NCI-H2081 (cell line): ENCODE results near the gene ARHGEF38.

Source experiments
- DNase-seq, 2 experiments: peaks; one replicate each; lab custom pipeline; 2025; lab: John Stamatoyannopoulos, UW

ARHGEF38 gene

DNA sequence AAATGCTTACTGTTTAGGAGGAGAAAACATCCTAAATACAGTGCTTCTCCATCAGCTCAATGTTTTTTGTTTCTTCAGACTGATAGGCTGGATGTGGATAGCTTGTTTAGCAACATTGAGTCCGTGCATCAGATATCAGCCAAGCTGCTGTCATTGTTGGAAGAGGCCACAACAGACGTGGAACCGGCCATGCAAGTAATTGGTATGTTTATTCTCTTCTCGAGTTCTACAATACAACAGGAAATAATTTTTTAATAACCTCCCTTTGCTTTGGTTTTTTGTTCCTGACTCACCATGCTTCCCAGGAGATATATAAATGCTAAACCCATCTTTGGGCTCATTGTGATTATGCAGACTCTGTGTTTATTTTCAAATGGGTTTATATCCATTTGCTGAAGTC lies 60.9 kb downstream of the ARHGEF38 start:
- peak; percentile 34 to 79 for DNase-seq

DNA sequence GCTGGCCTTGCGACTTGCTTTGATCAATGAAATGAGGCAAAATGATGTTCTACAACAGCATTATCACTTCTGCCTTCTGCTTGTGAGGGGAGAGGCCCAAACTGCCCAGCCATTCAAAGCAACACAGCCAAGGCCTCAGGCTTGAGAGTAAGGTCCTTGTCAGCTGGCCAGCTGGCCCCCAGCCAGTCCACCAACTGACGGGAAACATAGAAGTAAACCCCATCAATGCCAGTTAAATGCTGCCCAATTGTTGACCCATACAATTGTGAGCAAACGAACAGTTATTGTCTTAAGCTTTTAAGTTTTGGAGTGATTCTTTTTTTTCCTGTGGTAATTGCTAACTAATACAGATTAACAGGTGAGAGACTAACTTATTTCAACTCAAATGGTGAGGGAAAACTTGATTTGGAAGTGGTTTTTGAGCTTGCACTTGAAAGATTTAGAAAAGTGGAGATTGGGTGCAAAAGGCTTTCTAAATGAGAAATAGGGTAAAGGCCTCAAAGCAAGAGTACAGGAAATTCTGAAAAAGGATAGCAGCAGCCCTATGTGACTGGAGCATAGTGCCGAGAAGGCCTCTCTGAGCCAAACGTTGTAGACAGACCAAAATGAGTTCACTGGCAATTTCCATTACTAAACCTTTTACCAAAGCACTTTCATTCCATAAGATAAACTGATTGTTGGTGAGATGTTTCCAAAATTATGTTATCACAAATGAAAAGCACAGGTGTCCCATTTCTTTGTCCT lies 66.9 kb downstream of the ARHGEF38 start:
- DNase-seq = peak; percentile 67 to 95

DNA sequence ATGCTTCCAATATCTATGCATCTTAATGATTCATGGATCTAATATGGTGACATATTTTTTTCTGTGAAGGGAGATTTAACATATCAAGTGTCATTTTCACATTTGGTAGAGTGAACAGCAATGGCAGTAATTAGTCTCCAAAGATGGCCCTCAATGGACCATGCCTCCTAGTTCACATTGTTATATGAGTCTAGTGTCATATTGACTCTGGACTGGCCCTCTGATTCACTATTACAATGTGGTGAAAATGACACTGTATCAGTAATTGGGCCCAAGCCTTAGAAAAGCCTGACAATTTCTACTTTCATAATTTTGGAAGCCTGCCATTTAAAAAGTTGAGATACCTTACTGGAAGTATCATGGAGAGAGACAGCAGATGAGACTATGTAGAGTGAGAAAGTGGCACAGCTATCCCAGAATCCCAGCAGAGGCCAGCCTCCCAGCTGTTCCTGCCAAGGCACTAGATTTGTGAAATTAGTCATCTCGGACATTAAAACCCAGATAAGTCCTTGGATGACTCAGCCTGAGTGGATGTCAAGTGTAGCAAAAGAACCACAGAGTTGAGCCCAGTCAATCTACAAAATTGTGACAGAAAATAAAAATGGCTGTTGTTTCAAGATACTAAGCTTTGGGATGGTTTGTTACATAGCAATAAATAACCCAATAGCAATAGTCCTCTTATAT lies 68.4 kb downstream of the ARHGEF38 start:
- no peak for DNase-seq

DNA sequence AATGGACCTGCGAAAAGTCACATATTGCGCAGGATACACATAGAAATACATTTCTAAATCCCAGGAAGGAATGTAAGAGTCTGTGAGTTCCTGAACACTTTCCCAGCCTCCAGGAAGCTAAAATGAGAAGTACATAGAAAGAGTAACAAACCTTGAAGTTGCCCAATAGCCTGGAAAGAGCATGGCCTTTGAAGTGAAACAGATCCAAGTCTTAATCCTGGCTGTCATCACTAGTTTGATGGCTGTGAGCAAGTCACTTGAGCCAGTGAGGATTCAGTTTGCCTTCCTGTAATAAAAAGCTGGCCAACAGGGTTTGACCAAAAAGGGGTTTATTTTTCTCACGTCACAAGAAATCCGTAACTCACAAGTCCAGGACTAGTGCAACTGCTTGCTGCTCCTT lies 69.8 kb downstream of the ARHGEF38 start:
- DNase-seq = no peak

DNA sequence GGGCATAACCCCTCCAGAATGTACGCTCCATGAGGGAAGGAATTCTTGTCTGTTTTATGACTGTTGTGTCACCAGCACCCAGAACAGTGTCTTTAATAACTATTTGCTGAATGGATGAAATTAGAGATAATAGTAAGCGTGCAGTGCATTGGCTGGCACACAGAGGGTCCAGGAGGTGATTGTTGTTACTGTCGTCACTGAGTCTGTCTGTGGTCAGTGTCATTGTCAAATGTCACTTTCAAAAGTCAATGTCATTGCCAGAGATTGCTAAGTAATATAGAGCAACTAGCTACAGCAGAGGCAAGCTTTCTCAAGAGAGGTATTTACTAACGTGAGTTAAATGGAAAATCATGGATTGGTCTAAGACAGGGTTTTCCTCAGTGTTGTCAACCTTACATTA lies 70.7 kb downstream of the ARHGEF38 start:
- no peak for DNase-seq

DNA sequence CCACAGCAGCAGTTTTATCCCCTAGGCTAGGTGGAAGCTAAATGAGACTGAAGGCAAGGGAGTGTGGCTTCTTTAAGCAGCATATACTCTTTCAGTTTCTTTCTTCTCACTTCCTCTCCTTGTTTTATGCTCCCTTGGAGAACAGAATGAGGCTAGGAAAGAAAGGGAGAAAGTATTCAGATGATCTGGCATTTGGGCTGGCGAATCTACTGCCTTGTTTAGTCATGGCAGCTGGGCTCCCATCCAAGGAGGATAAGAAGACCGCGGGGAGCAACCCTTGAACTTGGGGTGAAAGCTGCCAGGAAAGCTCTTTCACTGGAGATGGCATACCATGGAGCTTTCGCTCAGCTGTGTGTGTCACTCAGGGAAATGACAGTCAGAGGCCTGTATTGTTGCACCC lies 72.1 kb downstream of the ARHGEF38 start:
- no peak for DNase-seq

DNA sequence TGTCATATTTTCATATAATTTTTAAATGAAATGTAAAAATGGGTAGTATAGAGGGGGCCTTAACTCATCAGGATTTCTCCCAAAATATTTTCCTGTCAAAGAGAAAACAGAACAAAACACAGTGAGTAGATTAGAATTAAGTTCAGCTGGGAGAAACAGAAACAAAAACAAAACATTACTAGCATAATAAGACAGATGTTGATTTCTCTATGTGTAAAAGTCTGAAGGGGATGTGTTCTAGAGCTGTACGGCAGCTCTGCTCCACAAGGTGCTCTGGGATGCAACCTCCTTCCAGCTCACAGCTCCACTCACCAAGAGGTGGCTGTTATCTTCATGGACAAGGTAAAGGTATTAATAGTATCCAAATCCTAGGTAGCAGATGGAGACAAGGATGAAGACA lies 72.8 kb downstream of the ARHGEF38 start:
- DNase-seq = no peak

DNA sequence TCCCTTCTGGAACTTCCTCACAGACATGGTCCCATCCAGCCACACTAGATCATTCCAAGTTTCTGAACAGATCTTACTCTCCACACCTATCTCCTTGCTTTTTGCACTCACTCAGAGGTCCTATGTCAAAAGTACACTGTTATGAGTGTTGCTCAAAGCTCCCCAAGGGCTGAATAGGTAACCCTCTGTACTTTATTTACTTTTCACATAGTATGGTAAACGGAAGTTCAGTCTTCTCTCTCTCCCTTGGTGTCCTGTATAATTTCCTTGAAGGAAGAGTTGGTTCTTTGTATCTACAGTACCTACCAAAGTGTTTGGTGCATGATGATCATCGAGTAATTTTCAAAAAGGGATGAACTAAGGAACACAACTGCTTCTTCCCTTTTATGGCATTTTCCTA lies 74.4 kb downstream of the ARHGEF38 start:
- no peak for DNase-seq

DNA sequence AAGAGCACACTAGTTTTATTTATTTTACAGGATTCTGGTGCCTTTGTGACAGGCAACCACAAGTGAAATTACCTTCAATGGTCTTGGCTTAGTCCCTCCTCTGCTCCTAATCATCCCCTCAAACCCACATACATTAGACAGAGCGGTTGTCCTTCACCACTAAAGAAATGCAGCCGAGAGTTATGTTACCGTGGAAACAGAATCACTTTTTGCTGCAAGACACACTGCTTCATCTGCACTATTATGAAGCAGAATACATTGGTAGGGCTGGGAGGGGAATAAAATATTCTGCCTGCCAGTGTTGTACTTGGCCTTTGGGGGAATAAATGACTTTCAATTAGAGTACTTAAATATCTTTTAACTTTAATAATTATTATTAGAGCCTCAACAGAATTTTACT lies 75.2 kb downstream of the ARHGEF38 start:
- no peak for DNase-seq

DNA sequence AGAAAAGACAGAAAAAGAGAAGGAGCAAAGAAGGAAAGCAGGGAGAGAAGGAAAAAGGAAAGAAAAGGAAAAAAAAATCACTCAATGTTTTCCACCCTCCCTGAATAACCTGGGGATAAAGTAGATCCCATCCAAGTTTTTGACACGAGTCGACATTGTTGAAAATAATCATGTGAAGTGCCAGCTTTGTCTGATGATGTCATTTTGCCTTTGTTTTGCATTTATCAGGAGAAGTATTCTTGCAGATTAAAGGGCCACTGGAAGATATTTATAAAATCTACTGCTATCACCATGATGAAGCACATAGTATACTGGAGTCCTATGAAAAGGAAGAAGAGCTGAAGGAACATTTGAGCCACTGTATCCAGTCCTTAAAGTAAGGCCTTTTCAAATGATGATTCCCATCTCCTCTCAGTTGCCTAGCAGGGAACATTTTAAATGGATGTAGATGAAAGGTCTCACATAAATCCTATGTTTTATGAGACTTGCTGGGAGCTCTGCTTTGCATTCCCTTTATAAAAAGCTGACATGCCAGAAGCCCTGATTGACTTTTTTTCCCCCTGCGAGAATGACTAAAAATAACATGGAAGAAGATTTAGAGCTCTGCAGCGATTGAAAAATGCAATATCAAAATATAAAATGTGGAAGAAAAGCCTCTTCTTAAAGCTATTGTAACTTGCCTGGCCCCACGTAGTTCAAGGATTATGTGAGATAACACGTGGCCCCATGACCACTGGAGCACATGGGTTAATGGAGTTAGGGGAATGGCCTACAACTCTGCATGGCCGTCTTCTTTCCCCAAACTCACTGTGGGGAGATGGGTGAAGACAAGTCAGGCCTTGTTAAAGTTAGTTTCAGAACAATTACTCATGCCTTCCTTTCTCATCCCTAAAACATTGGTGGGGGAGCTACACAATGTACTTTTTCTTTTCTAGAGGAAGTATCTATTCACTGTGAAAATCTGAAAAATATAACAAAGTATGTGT lies 78.5 kb downstream of the ARHGEF38 start:
- no peak for DNase-seq

DNA sequence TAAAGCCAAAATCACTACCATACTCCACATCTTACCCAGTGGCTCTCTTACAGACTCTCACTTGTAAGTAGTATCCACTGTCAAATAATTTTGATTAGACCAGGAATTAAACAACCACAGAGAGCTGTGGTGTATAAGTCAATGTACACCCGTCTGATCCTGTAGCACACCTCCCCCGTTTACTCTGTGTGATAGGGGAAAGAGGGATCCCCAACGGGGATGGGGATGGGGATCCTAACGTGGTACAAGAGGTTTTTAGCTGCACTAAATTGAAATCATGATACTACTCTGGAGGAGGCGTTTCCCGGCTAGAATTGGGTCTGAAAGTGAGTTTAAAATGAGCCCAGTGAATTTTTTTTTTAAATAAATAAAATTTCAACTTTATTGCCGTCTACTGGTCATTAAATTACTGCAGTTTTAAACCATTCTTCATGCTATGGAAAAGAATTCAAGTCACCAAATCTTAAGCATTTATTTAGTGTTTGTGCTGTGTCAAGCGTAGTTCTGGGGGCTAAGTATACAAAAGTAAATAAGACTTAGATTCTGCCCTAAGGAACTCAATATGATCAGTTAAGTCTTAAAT lies 79.5 kb downstream of the ARHGEF38 start:
- no peak for DNase-seq

DNA sequence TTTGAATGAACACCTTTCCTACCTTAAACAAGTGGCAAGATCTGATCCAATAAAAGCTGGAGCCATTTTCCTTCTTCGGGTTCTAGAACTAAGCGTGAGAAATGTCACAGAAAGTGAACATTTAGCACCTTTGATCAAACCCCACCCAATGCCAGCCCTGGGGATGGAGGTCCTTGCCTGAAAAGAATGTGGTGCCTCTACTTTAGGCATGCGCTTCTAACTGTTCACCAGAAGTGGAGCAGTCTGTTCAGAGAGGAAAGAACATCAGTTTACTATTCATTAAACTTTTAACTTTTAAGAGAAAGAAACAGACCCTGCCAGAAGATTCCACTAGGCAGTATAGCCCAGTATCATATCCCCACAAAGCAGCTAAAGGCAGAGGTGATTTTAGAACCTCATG lies 80.2 kb downstream of the ARHGEF38 start:
- no peak for DNase-seq

DNA sequence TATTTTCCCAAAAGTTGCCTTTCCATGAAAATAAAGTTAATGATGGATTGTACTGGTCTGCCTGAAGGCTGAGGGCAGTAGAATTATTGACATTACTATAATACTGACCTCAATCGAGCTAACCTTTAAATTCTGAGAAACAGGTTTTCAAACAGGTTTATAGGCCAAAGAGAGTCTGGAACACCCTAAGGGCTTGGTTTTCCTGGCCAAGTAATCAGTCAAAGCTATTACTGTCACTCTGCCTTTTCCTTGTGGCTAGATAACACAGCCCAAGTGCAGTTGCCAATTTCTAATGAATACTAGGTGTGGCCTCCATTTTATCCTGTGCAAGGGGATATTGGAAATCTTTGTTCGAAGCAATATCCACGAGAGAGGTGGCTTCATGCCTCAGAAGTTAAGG lies 80.8 kb downstream of the ARHGEF38 start:
- no peak for DNase-seq

DNA sequence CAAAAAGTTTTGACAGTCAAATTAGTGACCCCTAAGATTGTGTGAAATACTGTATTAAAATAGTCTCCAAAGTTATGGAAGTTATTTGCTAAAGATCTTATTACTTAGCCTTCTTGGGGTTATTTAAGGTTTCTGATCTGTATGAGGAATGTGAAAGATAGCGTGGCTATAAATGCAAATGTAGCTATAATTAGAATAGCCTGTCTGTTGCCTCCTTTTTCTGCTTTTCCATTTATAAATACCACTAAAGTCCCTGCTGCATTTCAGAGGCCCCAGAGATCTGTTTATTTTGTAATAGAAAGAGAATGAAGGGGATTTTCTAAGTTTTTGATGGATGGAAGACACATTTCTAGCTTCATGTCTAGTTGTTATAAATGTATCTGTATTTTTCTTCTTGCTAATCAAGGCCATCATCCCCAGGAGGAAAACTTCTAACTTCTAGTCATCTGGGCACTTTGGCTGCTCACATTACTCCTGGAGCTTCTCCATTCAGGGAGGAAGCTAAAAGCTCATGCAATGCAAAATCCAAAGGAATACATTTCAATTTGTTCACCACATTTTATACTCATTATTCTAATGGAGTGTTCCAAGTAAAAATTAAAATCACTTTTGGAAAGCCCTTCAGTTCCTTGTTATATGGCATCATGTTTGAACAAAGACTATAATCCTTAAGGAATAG lies 82.1 kb downstream of the ARHGEF38 start:
- no peak for DNase-seq

DNA sequence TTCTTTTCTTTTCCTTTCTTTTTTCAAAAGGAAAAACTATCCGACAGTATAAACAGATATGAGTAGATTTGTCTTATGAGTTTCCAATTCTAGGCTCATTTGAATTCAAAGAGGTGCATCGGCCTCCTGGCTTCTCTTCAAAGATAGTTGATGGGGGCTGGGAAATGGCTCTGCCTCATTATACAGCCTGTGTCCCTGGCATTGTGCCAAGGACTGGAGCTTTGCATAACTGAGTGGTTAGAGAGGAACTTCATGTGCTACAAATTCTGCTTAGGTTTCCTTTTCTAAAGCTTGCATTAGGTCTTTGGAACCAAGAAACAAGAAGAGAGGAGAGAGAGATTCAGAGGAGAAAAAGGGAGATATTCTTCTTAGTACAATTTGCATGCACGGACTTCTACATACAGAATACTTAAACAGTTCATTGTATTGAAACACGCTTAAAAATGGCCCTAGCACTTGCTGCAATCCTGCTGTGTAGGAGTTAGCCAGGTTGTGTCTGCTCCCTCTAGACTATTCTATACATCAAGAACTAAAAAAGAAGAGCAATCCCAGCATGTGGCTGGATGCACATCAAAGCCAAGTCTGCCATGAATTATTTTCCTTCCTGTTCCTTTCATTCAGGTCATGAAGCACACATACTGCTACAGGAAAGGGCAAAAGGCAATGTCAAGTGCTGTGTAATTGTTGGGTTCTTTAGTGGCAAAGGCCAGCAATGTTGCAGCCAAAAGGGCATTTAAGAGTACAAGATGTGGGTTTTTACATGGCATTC lies 85.2 kb downstream of the ARHGEF38 start:
- peak; percentile 9 to 40 for DNase-seq

DNA sequence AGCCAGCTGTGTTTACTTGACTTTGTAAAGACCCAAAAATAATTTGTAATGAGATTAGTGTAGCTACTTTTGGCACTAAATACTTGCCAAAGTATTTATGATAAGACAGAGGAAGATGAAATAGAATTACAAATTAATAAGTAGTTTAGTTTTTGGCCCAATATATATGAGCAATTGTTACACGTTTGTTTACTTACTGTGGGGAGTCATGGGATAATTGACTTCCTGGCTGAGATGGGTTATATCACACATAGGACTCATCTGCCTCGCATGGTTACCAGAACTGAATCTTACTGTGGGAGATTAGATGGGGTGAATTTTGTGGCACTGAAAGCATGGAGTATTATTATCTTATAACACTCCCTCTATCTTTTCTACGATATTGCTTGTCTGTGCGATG lies 89.4 kb downstream of the ARHGEF38 start:
- DNase-seq = peak in 1 of 2 experiments; percentile 43

DNA sequence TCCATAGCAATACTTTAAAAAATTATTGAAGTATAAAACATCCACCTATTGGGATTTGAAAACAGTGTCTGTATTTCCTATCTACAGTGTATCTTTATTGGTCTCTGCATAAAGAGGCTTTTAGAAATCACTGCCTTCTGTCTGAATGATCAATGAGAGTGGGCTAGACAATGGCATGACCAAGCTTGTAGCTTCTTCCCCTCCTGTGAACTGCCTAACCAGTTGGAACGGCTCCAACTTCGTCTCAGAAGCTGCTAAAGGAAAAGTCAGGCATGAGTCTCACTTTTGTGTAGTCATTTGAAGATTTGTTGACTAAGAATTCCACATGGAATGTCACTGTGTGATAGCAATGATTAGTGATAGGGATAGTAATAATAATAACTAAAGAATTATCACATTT lies 91.8 kb downstream of the ARHGEF38 start:
- no peak for DNase-seq

DNA sequence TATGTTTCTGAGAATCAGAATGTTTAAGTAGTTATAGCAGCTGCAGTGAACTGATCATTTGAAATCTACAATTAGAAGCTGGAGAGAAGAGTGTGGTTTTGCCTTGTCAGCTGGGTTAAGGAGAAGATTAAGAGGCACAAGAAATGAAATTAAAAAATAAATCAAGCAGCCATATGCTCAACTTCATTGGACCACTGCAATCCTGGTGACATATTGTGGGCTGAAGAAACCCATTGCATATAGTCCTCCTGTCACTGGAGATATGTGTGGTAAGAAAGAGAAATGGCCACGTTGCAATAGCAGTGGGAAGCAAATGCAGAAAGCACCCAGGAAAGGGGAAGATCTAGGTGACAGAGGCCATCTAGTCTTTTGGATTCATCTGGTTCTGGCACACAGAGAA lies 93.0 kb downstream of the ARHGEF38 start:
- no peak for DNase-seq

DNA sequence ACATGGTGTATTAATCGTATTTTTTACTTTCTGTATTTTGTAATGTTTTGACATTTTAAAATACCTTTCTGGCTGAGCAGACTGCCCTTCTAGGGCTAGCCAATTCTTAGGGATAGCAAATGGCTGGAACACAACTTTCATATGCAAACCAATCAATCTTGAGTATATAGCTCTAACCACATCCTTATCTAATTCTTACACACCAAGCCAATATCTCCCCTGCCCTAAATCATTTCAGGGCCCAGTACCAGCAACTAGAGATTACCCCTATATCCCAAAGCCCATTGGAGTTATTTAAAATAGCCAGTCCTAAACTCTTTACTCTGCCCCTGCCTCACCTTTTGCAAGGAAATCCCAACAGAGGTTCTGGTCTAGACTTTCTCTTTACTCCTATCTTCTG lies 97.8 kb downstream of the ARHGEF38 start:
- DNase-seq = no peak

DNA sequence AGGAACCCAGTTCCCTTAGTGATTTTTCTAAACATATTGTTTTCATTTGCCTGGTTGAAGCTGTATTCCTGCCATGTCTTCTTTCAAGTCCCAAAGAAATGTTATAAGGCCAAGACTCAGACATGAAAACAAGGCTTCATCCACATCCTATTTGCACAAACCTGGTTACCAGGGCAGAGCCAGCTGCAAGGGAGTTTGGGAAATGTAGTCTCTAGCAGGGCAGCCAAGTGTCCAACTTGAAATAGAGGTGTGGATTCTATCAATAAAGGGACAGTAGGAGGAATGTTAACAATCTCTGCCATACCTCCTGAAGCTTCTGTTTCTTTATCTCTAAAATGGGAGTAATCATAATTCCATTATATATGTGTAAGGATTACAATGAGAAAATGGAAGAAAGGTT lies 99.5 kb downstream of the ARHGEF38 start:
- no peak for DNase-seq
